IMR-90 (cell line): ENCODE measurements around the gene CCNT2. TPM values are rescaled to one million over a fixed set of nuclear protein-coding genes. Genes with fewer than 3 reads are reported as not detected.

Experiments
- ATAC-seq: fragments of 200-7000 bp; cut with Tn5 transposase; 2 replicates; pipeline ENCODE4 v1.9.1; 2020; ENCODE audit warnings: low read depth, mild to moderate bottlenecking, moderate library complexity
- BruUV-seq: library from RNA; stranded (reverse); fragments of 400-500 nt; replicated peaks from 2 replicates; lab custom pipeline; 2021; lab: Mats Ljungman, UMichigan
- CTCF ChIA-PET: fragments of 300-600 bp; formaldehyde crosslinking; extraction: SDS; loops from one replicate; lab custom pipeline; 2021; ENCODE audit warnings: antibody characterized with exemption; lab: Yijun Ruan, JAX
- POLR2A ChIA-PET: fragments of 300-600 bp; sonication (Branson Sonifier 250); formaldehyde crosslinking; loops from one replicate; lab custom pipeline; 2022; ENCODE audit warnings: antibody characterized with exemption; ENCODE audit not compliant: unreplicated experiment; lab: Charles Lee
- DNase-seq: peaks from one replicate; pipeline ENCODE4 v3.0.0; 2013
- H2AFZ ChIP-seq: replicated peaks from 2 replicates; pipeline ENCODE3; 2013; ENCODE audit warnings: low read length, mild to moderate bottlenecking; ENCODE audit not compliant: poor library complexity
- H2AK5ac ChIP-seq: 2 replicates; pipeline ENCODE4 v1.6.1; 2013; ENCODE audit warnings: low read depth, low read length, inconsistent platforms
- H2AK9ac ChIP-seq: replicated peaks from 2 replicates; pipeline ENCODE3; 2013; ENCODE audit warnings: mild to moderate bottlenecking, low read depth, low read length, moderate library complexity; ENCODE audit not compliant: poor library complexity
- H2BK120ac ChIP-seq: 2 replicates; pipeline ENCODE4 v1.6.1; 2013; ENCODE audit warnings: low read depth, low read length, inconsistent platforms
- H2BK15ac ChIP-seq: 3 replicates; pipeline ENCODE4 v1.6.1; 2013; ENCODE audit warnings: low read depth, low read length, inconsistent platforms
- H2BK20ac ChIP-seq: 2 replicates; pipeline ENCODE4 v1.6.1; 2013; ENCODE audit warnings: low read depth, mild to moderate bottlenecking, inconsistent platforms, low read length, moderate library complexity
- H2BK5ac ChIP-seq: 2 replicates; pipeline ENCODE4 v1.6.1; 2013; ENCODE audit warnings: mild to moderate bottlenecking, low read depth, low read length, inconsistent platforms; ENCODE audit not compliant: poor library complexity, severe bottlenecking
- H3K14ac ChIP-seq: replicated peaks from 2 replicates; pipeline ENCODE4 v1.6.1; 2013; ENCODE audit warnings: low read depth, low read length, inconsistent platforms
- H3K18ac ChIP-seq: 2 replicates; pipeline ENCODE4 v1.6.1; 2013; ENCODE audit warnings: low read depth, low read length, control low read depth
- H3K23ac ChIP-seq: 2 replicates; pipeline ENCODE4 v1.6.1; 2013; ENCODE audit warnings: low read depth, low read length, inconsistent platforms
- H3K27ac ChIP-seq: 2 replicates; pipeline ENCODE4 v1.5.1; 2013; ENCODE audit warnings: mild to moderate bottlenecking, control low read depth, low read length; ENCODE audit not compliant: insufficient read depth
- H3K27me3 ChIP-seq: 2 replicates; pipeline ENCODE4 v1.6.1; 2013; ENCODE audit warnings: low read length; ENCODE audit not compliant: control insufficient read depth, insufficient read depth
- H3K36me3 ChIP-seq: 2 replicates; pipeline ENCODE4 v1.6.1; 2013; ENCODE audit warnings: low read length, mixed read lengths; ENCODE audit not compliant: control insufficient read depth, insufficient read depth
- H3K4ac ChIP-seq: 2 replicates; pipeline ENCODE4 v1.6.1; 2013; ENCODE audit warnings: low read depth, low read length, inconsistent platforms
- H3K4me1 ChIP-seq: 2 replicates; pipeline ENCODE4 v1.6.1; 2013; ENCODE audit warnings: low read length, mixed read lengths; ENCODE audit not compliant: control insufficient read depth, insufficient read depth
- H3K4me2 ChIP-seq: 2 replicates; pipeline ENCODE4 v1.6.1; 2013; ENCODE audit warnings: low read depth, mild to moderate bottlenecking, control low read depth, low read length, moderate library complexity
- H3K4me3 ChIP-seq: 2 replicates; pipeline ENCODE4 v1.5.1; 2013; ENCODE audit warnings: low read depth, mild to moderate bottlenecking, control low read depth, low read length, moderate library complexity; ENCODE audit not compliant: insufficient read depth
- H3K56ac ChIP-seq: 2 replicates; pipeline ENCODE4 v1.6.1; 2013; ENCODE audit warnings: low read length, inconsistent platforms; ENCODE audit not compliant: insufficient read depth; ENCODE audit errors: extremely low read depth
- H3K79me1 ChIP-seq, 2 experiments: 2 replicates each; pipeline ENCODE4 v1.6.1; 2013; ENCODE audit warnings: low read length in 2 of 2, inconsistent platforms in 1 of 2, low read depth in 1 of 2
- H3K9ac ChIP-seq: 2 replicates; pipeline ENCODE4 v1.6.1; 2013; ENCODE audit warnings: low read depth, low read length, control low read depth
- H3K9me1 ChIP-seq: 2 replicates; pipeline ENCODE4 v1.6.1; 2013; ENCODE audit warnings: low read length, inconsistent platforms; ENCODE audit not compliant: insufficient read depth
- H3K9me3 ChIP-seq: 2 replicates; pipeline ENCODE4 v1.6.1; 2013; ENCODE audit warnings: low read length; ENCODE audit not compliant: control insufficient read depth, insufficient read depth
- H4K20me1 ChIP-seq: 2 replicates; pipeline ENCODE4 v1.6.1; 2013; ENCODE audit warnings: low read length, inconsistent platforms; ENCODE audit not compliant: insufficient read depth
- H4K5ac ChIP-seq: 2 replicates; pipeline ENCODE4 v1.6.1; 2013; ENCODE audit warnings: mild to moderate bottlenecking, low read depth, low read length, control low read depth
- H4K8ac ChIP-seq, 2 experiments: 2 replicates each; pipeline ENCODE4 v1.6.1; 2013; ENCODE audit warnings: low read depth in 2 of 2, low read length in 2 of 2, control low read depth in 1 of 2, inconsistent platforms in 1 of 2
- H4K91ac ChIP-seq: 2 replicates; pipeline ENCODE4 v1.6.1; 2013; ENCODE audit warnings: low read depth, low read length, inconsistent platforms; ENCODE audit not compliant: insufficient read depth
- BHLHE40 ChIP-seq: fragments of 150-350 bp; IDR thresholded peaks from 2 replicates; pipeline ENCODE4 v1.6.1; 2016; ENCODE audit warnings: mild to moderate bottlenecking, low read depth, low read length
- CEBPB ChIP-seq: IDR thresholded peaks from 2 replicates; pipeline ENCODE4 v1.6.1; 2012; ENCODE audit warnings: low read depth, low read length, improper control_type of control experiment
- CHD1 ChIP-seq: IDR thresholded peaks from 2 replicates; pipeline ENCODE4 v1.6.1; 2012; ENCODE audit warnings: low read depth, low read length, improper control_type of control experiment
- CTCF ChIP-seq: conservative IDR thresholded peaks from 2 replicates; pipeline ENCODE4 v1.5.1; 2012; ENCODE audit warnings: mild to moderate bottlenecking, low read depth, low read length, improper control_type of control experiment
- FOS ChIP-seq: fragments of 150-350 bp; IDR thresholded peaks from 2 replicates; pipeline ENCODE4 v1.6.1; 2016; ENCODE audit warnings: low read depth, low read length
- MAFK ChIP-seq: IDR thresholded peaks from 2 replicates; pipeline ENCODE4 v1.6.1; 2012; ENCODE audit warnings: low read depth, low read length, improper control_type of control experiment
- MAZ ChIP-seq: IDR thresholded peaks from 2 replicates; pipeline ENCODE4 v1.6.1; 2012; ENCODE audit warnings: low read depth, mild to moderate bottlenecking, low read length, improper control_type of control experiment, moderate library complexity, borderline replicate concordance
- MXI1 ChIP-seq: IDR thresholded peaks from 2 replicates; pipeline ENCODE4 v1.6.1; 2012; ENCODE audit warnings: low read depth, mild to moderate bottlenecking, low read length, moderate library complexity, borderline replicate concordance
- NFE2L2 ChIP-seq: fragments of 150-350 bp; IDR thresholded peaks from 2 replicates; pipeline ENCODE4 v1.6.1; 2016; ENCODE audit warnings: low read depth, mild to moderate bottlenecking, low read length
- POLR2A ChIP-seq: IDR thresholded peaks from 2 replicates; pipeline ENCODE4 v1.6.1; 2012; ENCODE audit warnings: mild to moderate bottlenecking, low read depth, low read length
- RAD21 ChIP-seq: IDR thresholded peaks from 2 replicates; pipeline ENCODE4 v1.6.1; 2012; ENCODE audit warnings: low read length, improper control_type of control experiment
- RCOR1 ChIP-seq: IDR thresholded peaks from 2 replicates; pipeline ENCODE4 v1.6.1; 2012; ENCODE audit warnings: mild to moderate bottlenecking, low read length, improper control_type of control experiment; ENCODE audit not compliant: insufficient replicate concordance
- RFX5 ChIP-seq: IDR thresholded peaks from 2 replicates; pipeline ENCODE4 v1.8.0; 2012; ENCODE audit warnings: low read depth, mild to moderate bottlenecking, low read length, moderate library complexity
- SMC3 ChIP-seq: fragments of 150-350 bp; IDR thresholded peaks from 2 replicates; pipeline ENCODE4 v1.6.1; 2016; ENCODE audit warnings: low read depth, mild to moderate bottlenecking, antibody characterized with exemption, low read length, moderate library complexity
- WGBS, 2 experiments: methylation state at CpG; one replicate each; pipeline versions ENCODE4 v1.1.5 to v1.1.7; 2013; ENCODE audit warnings: missing lambda C conversion rate in 2 of 2; ENCODE audit not compliant: insufficient read length in 1 of 2; ENCODE audit errors: extremely low coverage in 2 of 2; 5-methylcytosine and 5-hydroxymethylcytosine counted together
- dilution Hi-C: fragments of 300-500 bp; cut with HindIII; formaldehyde crosslinking; loops from one replicate; pipeline ENCODE4 v1.14.3; 2018; ENCODE audit warnings: low sequenced_read_pairs; ENCODE audit not compliant: unreplicated experiment
- in situ Hi-C: fragments of 300-500 bp; cut with MboI; formaldehyde crosslinking; loops from 3 replicates; pipeline ENCODE4 v1.14.3; 2019; ENCODE audit warnings: low sequenced_read_pairs, inconsistent platforms, mixed read lengths
- intact Hi-C: fragments of 100-400 bp; cut with micrococcal nuclease; formaldehyde crosslinking; loops from 2 replicates; pipeline ENCODE4 v1.10.0; 2022
- polyA plus RNA-seq, 3 experiments: library from polyadenylated mRNA; depleted of rRNA; stranded (reverse); fragments of >200 nt; gene quantifications; 2 replicates each; pipeline ENCODE4 v1.2.3, GENCODE V29; 2012; ENCODE audit warnings: low replicate concordance in 1 of 3
- total RNA-seq: library from RNA; depleted of rRNA; stranded (reverse); fragments of >200 nt; gene quantifications from 2 replicates; pipeline ENCODE4 v1.2.3, GENCODE V29; 2012
- TF ChIP-seq, protein P1 (sequence below): fragments of 150-350 bp; IDR thresholded peaks from 2 replicates; pipeline ENCODE4 v1.6.1; 2016; ENCODE audit warnings: low read depth, mild to moderate bottlenecking, low read length, moderate library complexity, borderline replicate concordance
- TF ChIP-seq, protein P2 (sequence below): fragments of 150-350 bp; IDR thresholded peaks from 2 replicates; pipeline ENCODE4 v1.6.1; 2017; ENCODE audit warnings: mild to moderate bottlenecking, antibody characterized with exemption, low read length, low read depth

The CCNT2 gene
- total and polyA plus RNA-seq, 2 of the 4 experiments (the other 2 are of a cell fraction): 8.8 to 44.6 TPM

DNA sequence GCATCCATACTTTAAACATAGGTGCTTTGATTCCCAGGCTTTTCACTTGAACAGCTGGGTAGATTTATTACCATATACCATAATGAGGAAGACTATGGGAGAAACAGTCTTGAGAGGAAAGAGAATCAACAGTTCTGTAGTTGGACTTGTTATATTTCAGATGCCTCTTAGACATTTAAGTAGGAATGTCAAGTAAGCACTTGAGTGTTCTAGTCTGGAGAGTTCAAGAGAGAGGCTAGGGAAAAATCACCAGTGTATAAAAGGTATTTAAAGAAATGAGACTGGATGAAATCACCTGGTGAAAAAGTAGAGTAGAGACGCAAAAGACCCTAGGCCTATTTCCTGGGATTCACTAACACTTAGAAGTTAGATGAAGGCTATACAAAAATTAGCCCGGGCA, 13.5 kb upstream of the CCNT2 start:
- in situ Hi-C loops: loop anchor here (25.0 kb wide), 1 partner anchor 1018 kb away; no protein-coding TSS in a partner anchor
- H4K20me1 ChIP-seq: no peaks in the 10 kb centered on the region
- no peak overlapping the region for H2AK5ac ChIP-seq
- no peak overlapping the region for H3K4ac ChIP-seq
- H3K9me3 ChIP-seq: no peaks in the 10 kb centered on the region
- no peaks in the 10 kb centered on the region for H3K27me3 ChIP-seq
- no peaks in the 10 kb centered on the region for H3K9me1 ChIP-seq
- no peaks in the 10 kb centered on the region for H3K4me1 ChIP-seq
- no peak overlapping the region for H3K18ac ChIP-seq
- BruUV-seq: no TSS peak
- H3K23ac ChIP-seq: no peak overlapping the region
- no peaks in the 10 kb centered on the region for H3K36me3 ChIP-seq
- no peak overlapping the region for H2AK9ac ChIP-seq
- H3K79me1 ChIP-seq: no peaks in the 10 kb centered on the region
- ATAC-seq (no peak), DNase-seq (no peak)
- no peak overlapping the region for H3K9ac ChIP-seq
- ChIA-PET POLR2A (no interaction called here), CTCF (no interaction called here)
- no peak overlapping the region for H2AFZ ChIP-seq
- no peak overlapping the region for H2BK120ac ChIP-seq
- WGBS, 2 experiments: 100% methylated on average over 1 of the region's 2 CpGs; no CpG with 5 or more reads in 1 of the 2 experiments
- H3K56ac ChIP-seq: no peak overlapping the region
- no peak overlapping the region for H2BK20ac ChIP-seq
- intact Hi-C loops: no loop called here
- dilution Hi-C loops: no loop called here
- no peak overlapping the region for H4K91ac ChIP-seq
- no peak overlapping the region for H3K4me3 ChIP-seq
- TF ChIP-seq CEBPB: no peak
- no peak for TF ChIP-seq MXI1
- TF ChIP-seq RFX5: no peak
- TF ChIP-seq NFE2L2: no peak
- TF ChIP-seq CHD1: no peak
- TF ChIP-seq, protein P1, sequence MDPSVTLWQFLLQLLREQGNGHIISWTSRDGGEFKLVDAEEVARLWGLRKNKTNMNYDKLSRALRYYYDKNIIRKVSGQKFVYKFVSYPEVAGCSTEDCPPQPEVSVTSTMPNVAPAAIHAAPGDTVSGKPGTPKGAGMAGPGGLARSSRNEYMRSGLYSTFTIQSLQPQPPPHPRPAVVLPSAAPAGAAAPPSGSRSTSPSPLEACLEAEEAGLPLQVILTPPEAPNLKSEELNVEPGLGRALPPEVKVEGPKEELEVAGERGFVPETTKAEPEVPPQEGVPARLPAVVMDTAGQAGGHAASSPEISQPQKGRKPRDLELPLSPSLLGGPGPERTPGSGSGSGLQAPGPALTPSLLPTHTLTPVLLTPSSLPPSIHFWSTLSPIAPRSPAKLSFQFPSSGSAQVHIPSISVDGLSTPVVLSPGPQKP: no peak
- TF ChIP-seq POLR2A: no peak
- no peak for TF ChIP-seq FOS
- no peak for TF ChIP-seq RCOR1
- TF ChIP-seq RAD21: no peak
- no peak for TF ChIP-seq CTCF
- no peak for TF ChIP-seq MAFK
- TF ChIP-seq SMC3: no peak
- TF ChIP-seq, protein P2, sequence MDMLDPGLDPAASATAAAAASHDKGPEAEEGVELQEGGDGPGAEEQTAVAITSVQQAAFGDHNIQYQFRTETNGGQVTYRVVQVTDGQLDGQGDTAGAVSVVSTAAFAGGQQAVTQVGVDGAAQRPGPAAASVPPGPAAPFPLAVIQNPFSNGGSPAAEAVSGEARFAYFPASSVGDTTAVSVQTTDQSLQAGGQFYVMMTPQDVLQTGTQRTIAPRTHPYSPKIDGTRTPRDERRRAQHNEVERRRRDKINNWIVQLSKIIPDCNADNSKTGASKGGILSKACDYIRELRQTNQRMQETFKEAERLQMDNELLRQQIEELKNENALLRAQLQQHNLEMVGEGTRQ: no peak
- TF ChIP-seq BHLHE40: no peak
- TF ChIP-seq MAZ: no peak
- no peak overlapping the region for H3K27ac ChIP-seq
- H4K5ac ChIP-seq: no peak overlapping the region
- H3K4me2 ChIP-seq: no peak overlapping the region
- H2BK5ac ChIP-seq: no peak overlapping the region
- no peak overlapping the region for H4K8ac ChIP-seq
- H2BK15ac ChIP-seq: no peak overlapping the region
- H3K14ac ChIP-seq: no peak overlapping the region
